Measurements from ENCODE around the gene ADPRHL1. TPM values are rescaled to one million over a fixed set of nuclear protein-coding genes. Genes with fewer than 3 reads are reported as not detected.
"Not testable (repeated sequence)": the region's sequence is repeated elsewhere in the genome, so short reads cannot be mapped to it uniquely, and the experiment has no call there.

ADPRHL1 gene
- total RNA-seq, 1 experiment from 2014 or later, result 1.4 TPM

DNA sequence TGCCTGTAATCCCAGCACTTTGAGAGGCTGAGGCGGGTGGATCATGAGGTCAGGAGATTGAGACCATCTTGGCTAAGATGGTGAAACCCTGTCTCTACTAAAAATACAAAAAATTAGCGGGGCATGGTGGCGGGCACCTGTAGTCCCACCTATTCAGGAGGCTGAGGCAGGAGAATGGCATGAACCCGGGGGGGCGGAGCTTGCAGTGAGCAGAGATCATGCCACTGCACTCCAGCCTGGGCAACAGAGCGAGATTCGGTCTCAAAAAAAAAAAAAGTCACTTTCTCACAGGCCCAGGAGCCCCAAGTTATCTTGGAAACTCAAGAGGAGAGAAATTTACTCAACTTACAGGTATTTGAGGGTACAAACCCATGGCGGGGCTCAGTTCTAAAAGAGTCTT is 63.7 kb downstream of the ADPRHL1 start:
- not testable (repeated sequence) for DNase-seq; H3K36me3 ChIP-seq (replicated peaks; ENCODE audit: control insufficient read depth, insufficient read depth, low read length); H3K27me3 ChIP-seq (ENCODE audit: control insufficient read depth, insufficient read depth, low read length); H3K4me3 ChIP-seq (ENCODE audit: insufficient read depth, low read depth, low read length)

DNA sequence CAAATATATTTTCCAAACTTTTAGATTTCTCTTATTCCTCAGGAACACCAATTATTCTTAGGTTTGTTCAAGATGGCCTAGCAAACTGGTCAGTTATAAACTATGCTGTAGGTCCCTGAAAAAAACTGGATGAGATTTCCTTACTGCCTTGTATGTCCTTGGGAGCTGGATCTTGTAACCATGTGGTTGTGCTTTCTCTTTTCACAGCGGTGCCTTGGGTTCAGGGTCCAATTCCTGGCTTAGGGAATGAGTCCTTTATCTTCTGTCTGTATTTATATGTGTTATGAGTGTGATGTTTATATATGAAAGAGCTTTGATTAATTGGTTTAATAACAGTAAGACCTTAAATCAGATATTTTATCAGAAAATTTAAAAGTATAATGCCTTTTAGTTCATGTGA is 65.9 kb downstream of the ADPRHL1 start:
- no peak for DNase-seq
- no peaks in the 10 kb centered on the region for H3K36me3 ChIP-seq (replicated peaks; ENCODE audit: control insufficient read depth, insufficient read depth, low read length)
- H3K4me3 ChIP-seq (ENCODE audit: insufficient read depth, low read depth, low read length), result no peak overlapping the region
- H3K27me3 ChIP-seq (ENCODE audit: control insufficient read depth, insufficient read depth, low read length), result no peaks in the 10 kb centered on the region

DNA sequence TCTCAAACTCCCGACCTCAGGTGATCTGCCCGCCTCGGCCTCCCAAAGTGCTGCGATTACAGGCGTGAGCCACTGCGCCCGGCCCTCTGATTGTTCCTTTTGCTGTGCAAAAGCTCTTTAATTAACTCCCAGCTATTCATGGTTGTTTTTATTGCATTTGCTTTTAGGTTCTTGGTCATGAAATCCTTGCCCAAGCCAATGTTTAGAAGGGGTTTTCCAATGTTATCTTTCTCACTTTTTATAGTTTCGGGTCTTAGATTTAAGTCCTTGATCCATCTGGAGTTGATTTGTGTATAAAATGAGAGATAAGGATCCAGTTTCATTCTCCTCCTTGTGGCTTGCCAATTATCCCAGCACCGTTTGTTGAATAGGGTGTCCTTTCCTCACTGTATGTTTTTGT is 70.2 kb downstream of the ADPRHL1 start:
- Histone ChIP-seq H3K4me3 (ENCODE audit: insufficient read depth, low read depth, low read length) (no peak overlapping the region), H3K27me3 (ENCODE audit: control insufficient read depth, insufficient read depth, low read length) (no peaks in the 10 kb centered on the region), H3K36me3 (replicated peaks; ENCODE audit: control insufficient read depth, insufficient read depth, low read length) (no peaks in the 10 kb centered on the region)
- DNase-seq, result no peak

DNA sequence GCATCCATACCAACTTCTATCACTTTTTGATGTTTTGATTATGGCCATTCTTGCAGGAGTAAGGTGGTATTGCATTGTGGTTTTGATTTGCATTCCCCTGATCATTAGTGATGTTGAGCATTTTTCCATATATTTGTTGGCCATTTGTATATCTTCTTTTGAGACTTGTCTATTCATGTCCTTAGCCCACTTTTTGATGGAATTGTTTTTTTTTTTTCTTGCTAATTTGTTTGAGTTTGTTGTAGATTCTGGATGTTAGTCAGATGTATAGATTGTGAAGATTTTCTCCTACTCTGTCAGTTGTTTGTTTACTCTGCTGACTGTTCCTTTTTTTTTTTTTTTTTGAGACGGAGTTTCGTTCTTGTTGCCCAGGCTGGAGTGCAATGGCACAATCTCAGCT is 70.7 kb downstream of the ADPRHL1 start:
- H3K27me3 ChIP-seq (ENCODE audit: control insufficient read depth, insufficient read depth, low read length); H3K4me3 ChIP-seq (ENCODE audit: insufficient read depth, low read depth, low read length); H3K36me3 ChIP-seq (replicated peaks; ENCODE audit: control insufficient read depth, insufficient read depth, low read length); DNase-seq: not testable (repeated sequence)

DNA sequence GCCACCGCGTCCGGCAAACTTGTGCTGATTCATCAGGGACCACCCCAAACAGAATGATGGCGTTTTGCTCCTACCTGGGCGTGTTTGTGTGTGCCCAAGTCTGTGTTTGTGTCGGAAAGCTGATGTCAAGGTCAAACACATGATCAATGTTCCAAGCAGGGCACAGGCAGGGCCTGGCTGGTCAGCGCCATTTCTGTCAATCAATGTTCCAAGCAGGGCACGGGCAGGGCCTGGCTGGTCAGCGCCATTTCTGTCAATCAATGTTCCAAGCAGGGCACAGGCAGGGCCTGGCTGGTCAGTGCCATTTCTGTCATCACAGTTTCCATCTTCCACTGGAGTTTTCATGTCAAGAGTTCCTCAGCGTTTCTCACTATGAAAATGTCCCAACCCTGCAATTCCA is 74.5 kb downstream of the ADPRHL1 start:
- DNase-seq, result no peak
- Histone ChIP-seq H3K36me3 (replicated peaks; ENCODE audit: control insufficient read depth, insufficient read depth, low read length) (no peaks in the 10 kb centered on the region), H3K4me3 (ENCODE audit: insufficient read depth, low read depth, low read length) (no peak overlapping the region), H3K27me3 (ENCODE audit: control insufficient read depth, insufficient read depth, low read length) (no peaks in the 10 kb centered on the region)

DNA sequence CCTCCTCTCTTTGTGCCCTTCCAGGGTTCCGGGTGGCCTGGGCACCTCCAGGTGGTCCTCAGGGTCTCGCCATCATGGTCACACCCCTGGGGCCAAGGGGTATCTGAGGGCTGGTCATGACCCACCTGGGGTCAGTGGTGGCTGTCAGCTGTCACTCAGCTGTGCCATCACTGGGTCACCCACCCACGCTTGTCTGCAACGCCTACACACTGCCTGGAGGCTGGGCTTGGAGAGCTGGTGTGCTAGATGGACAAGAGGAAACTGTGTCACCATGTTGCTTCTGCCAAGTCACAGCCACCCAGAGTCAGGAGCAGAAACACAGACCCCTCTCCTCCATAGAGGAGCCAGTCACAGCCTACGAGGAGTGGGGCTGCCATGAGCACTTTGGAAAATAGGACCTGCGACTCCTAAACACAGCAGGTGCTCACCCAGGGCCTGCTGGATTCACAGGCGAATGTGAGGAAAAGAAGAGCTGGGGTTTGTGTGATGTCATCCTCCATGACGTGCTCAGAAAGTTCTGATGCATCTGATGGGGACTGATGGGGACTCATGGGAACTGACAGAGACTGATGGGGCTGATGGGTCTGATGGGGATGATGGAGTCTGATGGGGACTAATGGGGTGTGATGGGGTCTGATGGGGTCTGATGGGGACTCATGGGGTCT is 78.6 kb downstream of the ADPRHL1 start:
- peak; percentile 20 for DNase-seq
- H3K27me3 ChIP-seq (ENCODE audit: control insufficient read depth, insufficient read depth, low read length), result no peaks in the 10 kb centered on the region

DNA sequence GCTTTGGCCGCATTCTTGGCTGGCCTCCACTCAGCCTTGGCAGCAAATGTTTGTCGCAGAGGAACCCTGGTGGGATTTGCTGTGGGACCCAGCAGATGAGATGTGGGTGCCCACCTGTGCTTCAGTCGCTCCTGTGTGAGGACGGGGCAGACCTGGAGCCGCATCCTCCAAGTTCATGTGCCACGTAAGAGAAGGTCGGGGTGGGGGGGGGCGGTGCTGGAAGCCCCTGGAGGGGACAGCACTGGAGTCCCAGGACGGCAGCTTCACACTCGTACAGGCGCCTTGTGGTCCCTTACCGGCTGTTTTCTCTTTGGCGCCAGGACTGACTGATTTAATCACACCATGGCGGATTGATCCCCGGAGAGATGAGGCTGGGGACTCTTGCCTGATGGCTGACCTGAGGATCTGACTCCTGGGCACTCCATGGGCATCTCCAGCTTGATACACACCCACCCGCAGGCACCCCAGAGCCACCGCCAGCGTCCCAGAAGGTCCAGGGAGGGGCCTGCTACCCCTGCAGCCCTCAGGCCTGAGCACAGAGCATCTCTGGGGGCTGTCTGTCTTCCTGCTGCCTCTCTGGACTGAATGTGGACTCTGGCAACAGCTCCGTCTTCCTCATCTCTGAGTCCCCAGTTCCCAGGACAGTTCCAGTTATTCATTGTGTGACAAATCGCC is 79.3 kb downstream of the ADPRHL1 start:
- Histone ChIP-seq H3K27me3 (ENCODE audit: control insufficient read depth, insufficient read depth, low read length) (no peaks in the 10 kb centered on the region), H3K4me3 (ENCODE audit: insufficient read depth, low read depth, low read length) (no peak overlapping the region), H3K36me3 (replicated peaks; ENCODE audit: control insufficient read depth, insufficient read depth, low read length) (no peaks in the 10 kb centered on the region)
- peak; percentile 37 for DNase-seq

More for the DNA sequence above, 78.6 kb downstream of the ADPRHL1 start:
- Histone ChIP-seq H3K36me3 (replicated peaks; ENCODE audit: control insufficient read depth, insufficient read depth, low read length) (no peaks in the 10 kb centered on the region), H3K4me3 (ENCODE audit: insufficient read depth, low read depth, low read length) (no peak overlapping the region)

DNA sequence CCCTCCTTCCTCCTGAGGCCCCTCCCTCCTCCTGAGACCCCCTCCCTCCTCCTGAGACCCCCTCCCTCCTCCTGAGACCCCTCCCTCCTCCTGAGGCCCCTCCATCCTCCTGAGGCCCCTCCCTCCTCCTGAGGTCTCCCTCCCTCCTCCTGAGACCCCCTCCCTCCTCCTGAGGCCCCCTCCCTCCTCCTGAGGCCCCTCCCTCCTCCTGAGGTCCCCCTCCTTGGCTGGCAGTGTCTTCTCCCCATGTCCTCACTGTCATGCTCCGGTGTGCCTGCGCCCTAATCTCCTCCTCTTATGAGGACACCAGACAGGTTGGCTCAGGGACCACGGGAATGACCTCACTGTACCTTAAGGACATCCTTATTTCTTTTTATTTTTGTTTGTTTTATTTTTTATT is 81.6 kb downstream of the ADPRHL1 start:
- not testable (repeated sequence) for H3K27me3 ChIP-seq (ENCODE audit: control insufficient read depth, insufficient read depth, low read length); H3K4me3 ChIP-seq (ENCODE audit: insufficient read depth, low read depth, low read length); H3K36me3 ChIP-seq (replicated peaks; ENCODE audit: control insufficient read depth, insufficient read depth, low read length)
- DNase-seq, result peak; percentile 38

DNA sequence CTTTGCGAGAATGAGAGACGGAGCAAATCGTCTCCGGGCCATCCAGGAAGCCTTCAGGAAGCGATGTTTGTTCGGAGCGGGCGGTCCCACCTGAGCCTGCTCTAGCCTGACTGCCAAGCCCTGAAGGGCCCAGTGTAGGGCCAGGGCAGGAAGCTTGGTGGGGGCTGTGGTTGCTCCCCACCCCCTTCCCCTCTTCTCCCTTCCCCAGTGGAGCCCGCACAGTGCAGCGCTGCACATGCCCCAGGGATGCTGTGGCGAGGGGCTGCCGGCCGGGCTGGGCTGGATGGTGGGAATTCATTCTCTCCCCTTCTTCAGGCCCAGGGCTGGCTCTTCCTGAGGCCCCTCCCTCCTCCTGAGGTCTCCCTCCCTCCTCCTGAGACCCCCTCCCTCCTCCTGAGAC is 82.2 kb downstream of the ADPRHL1 start:
- Histone ChIP-seq H3K4me3 (ENCODE audit: insufficient read depth, low read depth, low read length) (no peak overlapping the region), H3K36me3 (replicated peaks; ENCODE audit: control insufficient read depth, insufficient read depth, low read length) (no peaks in the 10 kb centered on the region), H3K27me3 (ENCODE audit: control insufficient read depth, insufficient read depth, low read length) (no peaks in the 10 kb centered on the region)
- peak; percentile 56 for DNase-seq

DNA sequence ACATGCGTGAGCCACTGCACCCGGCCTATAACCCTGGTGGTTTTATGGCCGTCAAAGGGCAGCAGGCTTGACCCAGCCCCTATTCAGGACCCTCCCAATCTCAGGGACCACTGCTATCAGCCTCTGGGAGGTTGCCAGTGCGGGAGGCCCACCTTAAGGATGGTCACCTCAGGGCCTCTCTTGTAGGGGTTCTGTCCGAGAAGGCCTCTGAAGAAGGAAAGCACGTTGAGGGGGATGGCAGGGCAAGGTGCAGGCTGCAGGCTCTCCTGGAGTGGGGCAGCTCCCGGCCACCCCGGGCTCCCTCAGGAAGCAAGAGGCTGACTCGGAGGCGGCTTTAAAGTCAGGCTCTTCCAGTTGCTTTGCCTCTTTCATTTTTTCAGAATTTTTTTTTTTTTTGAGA is 83.4 kb downstream of the ADPRHL1 start:
- DNase-seq, result peak; percentile 29
- no peaks in the 10 kb centered on the region for H3K27me3 ChIP-seq (ENCODE audit: control insufficient read depth, insufficient read depth, low read length)
- no peaks in the 10 kb centered on the region for H3K36me3 ChIP-seq (replicated peaks; ENCODE audit: control insufficient read depth, insufficient read depth, low read length)
- no peak overlapping the region for H3K4me3 ChIP-seq (ENCODE audit: insufficient read depth, low read depth, low read length)

DNA sequence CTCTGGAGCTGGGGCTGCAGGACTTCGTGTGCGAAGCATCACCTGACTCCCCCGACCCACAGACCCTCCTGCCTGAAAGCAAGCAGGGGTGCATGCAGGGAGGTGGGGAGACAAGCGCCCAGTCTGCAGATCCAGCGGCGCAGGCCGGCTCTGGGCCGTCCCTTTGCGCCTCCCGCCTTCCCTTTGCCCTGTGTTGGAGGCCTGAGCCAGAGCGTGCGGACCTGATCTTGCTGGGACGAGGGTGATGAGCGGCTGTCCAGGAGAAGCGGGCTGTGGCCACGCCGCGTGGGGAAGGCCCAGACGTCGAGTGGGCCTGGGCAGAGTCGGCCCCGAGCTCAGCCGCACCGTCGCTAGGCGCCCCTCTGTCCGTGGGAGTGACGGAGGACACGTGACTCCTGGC is 84.1 kb downstream of the ADPRHL1 start:
- no peaks in the 10 kb centered on the region for H3K27me3 ChIP-seq (ENCODE audit: control insufficient read depth, insufficient read depth, low read length)
- no peaks in the 10 kb centered on the region for H3K36me3 ChIP-seq (replicated peaks; ENCODE audit: control insufficient read depth, insufficient read depth, low read length)
- H3K4me3 ChIP-seq (ENCODE audit: insufficient read depth, low read depth, low read length), result no peak overlapping the region
- DNase-seq, result peak; percentile 31

DNA sequence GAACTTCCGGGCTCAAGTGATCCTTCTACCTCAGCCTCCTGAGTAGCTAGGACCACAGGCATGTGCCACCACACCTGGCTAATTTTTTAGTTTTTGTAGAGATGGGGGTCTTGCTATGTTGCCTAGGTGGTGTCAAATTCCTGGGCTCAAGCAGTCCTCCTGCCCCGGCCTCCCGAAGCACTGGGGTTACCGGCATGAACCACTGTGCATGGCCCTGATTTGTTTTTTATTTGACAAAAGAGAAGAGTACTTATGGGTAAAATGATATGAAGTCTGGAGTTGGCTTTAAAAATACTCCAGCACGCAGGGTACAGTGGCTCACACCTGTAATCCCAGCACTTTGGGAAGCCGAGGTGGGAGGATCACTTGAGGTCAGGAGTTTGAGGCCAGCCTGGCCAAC is 84.9 kb downstream of the ADPRHL1 start:
- H3K36me3 ChIP-seq (replicated peaks; ENCODE audit: control insufficient read depth, insufficient read depth, low read length); H3K27me3 ChIP-seq (ENCODE audit: control insufficient read depth, insufficient read depth, low read length); DNase-seq; H3K4me3 ChIP-seq (ENCODE audit: insufficient read depth, low read depth, low read length): not testable (repeated sequence)

DNA sequence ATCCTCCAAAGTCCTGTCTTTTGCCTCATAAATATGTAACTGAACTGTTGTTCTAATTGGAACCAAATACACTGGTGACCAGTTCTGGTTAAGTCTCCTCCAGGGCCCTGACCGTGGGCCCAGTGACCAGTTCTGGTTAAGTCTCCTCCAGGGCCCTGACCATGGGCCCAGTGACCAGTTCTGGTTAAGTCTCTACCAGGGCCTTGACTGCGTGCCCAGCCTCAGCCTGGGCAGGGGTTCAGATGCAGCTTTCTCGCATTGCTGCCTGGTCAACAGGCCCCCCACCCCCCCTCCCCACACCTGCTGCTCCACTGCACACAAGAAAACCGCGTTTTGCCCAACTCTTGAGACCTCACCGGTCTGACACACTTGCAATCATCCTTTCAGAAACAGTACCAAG is 85.5 kb downstream of the ADPRHL1 start:
- Histone ChIP-seq H3K36me3 (replicated peaks; ENCODE audit: control insufficient read depth, insufficient read depth, low read length) (no peaks in the 10 kb centered on the region), H3K4me3 (ENCODE audit: insufficient read depth, low read depth, low read length) (no peak overlapping the region), H3K27me3 (ENCODE audit: control insufficient read depth, insufficient read depth, low read length) (no peaks in the 10 kb centered on the region)
- peak; percentile 28 for DNase-seq

DNA sequence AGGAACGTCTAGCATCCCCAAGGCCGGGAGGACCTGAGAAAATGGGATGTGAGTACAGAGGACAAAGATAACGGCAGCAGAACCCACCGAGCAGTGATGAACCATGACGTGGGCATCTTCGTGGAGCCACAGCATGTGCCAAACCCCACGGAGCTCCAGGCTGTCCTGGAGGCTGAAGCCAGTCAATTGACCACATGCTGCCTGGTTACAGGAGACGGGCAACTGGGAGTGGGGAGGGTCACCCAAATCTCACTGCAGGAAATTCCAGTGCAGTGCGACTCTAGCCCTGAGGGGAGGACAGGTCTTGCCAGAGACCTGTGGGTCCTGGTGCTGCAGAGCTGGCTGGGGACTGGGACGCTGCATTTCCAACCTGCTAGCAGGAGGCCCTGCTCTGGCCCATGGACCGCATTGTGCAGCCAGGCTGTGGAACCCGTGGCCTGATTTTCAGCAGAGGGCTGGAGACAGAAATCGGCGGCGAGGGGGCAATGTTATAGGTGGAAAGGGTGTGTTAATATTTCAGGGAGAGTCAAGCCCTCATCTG is 86.2 kb downstream of the ADPRHL1 start:
- DNase-seq, result peak; percentile 32
- H3K4me3 ChIP-seq (ENCODE audit: insufficient read depth, low read depth, low read length), result no peak overlapping the region
- H3K36me3 ChIP-seq (replicated peaks; ENCODE audit: control insufficient read depth, insufficient read depth, low read length), result no peaks in the 10 kb centered on the region
- no peaks in the 10 kb centered on the region for H3K27me3 ChIP-seq (ENCODE audit: control insufficient read depth, insufficient read depth, low read length)

DNA sequence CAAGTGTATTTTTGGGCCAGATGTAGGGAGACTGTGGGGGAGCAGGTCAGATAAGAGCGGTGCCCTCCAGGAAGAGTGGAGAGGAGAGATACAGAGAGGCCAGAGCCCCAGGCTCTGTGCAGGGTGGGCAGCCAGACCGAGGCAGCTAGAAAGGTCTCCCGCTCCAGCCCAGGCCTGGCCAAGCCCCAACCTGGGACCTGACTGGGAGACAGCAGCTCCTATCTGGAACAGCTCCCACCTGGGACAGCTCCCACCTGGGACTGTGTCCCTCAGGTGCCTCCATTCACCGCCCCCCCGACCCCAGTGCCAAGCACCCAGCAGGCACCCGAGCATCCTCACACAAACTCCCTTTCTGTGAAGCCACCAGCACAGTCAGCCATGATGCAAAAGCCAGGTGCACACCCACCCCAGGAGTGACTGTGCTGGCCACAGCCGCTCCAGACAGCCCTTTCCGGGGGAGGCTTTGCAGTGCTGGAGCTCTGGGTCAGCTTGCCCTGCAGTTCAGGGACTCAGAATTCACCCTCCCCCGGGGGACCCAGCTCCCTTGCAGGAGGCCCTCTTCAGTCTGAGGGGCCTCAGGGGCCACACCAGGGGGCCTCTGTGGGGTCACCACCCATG is 87.2 kb downstream of the ADPRHL1 start:
- H3K36me3 ChIP-seq (replicated peaks; ENCODE audit: control insufficient read depth, insufficient read depth, low read length), result no peaks in the 10 kb centered on the region
- H3K4me3 ChIP-seq (ENCODE audit: insufficient read depth, low read depth, low read length), result no peak overlapping the region
- no peaks in the 10 kb centered on the region for H3K27me3 ChIP-seq (ENCODE audit: control insufficient read depth, insufficient read depth, low read length)
- DNase-seq, result peak; percentile 76

Measured in H7 (cell line).